Measurements from ENCODE around the gene RNASET2. TPM values are rescaled to one million over a fixed set of nuclear protein-coding genes. Genes with fewer than 3 reads are reported as not detected.

The RNASET2 gene, protein sequence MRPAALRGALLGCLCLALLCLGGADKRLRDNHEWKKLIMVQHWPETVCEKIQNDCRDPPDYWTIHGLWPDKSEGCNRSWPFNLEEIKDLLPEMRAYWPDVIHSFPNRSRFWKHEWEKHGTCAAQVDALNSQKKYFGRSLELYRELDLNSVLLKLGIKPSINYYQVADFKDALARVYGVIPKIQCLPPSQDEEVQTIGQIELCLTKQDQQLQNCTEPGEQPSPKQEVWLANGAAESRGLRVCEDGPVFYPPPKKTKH
- total RNA-seq = 99.5 TPM in 2 replicates

DNA sequence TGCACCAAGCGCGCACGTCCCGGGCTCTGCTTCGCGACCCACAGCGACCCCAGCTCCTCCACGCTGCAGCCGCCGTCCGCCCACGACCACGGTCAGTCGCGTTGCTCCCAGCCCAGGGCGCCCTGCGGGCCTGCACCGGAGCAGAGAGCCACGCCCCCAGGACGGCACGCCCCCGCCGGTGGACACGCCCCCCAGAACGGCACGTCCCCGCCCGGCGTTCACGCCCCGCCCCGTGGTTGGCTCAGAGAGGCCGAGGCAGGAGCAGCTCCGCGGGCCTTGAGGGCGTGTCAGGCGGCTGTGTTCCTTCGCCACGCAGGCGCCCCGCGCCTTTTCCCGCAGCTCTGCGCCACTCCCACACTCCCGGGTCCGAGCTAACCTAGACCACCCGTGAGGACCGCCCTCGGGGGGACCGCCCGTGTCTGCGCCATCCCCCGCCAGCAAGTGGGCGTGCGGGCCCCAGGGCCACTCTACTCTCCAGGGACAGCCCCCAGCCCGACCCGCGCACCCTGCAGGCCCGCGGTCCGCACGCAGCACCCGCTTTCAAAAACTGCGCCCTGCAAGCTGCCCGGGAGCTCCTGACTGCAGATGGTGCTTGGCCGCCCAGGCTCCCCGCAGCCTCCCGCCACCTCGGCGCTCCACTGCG lies at the start of gene RNASET2:
Gene RNASET2, minus strand, starts transcription at position 107 of the 643 bp plus-strand sequence. CDS start 368 bp downstream, outside the sequence.
- DNase-seq (ENCODE audit: low spot score) = peak; percentile 98
- H3K27me3 Mint-ChIP-seq (ENCODE audit: insufficient read depth) = no peaks in the 10 kb centered on the region
- H3K36me3 Mint-ChIP-seq (ENCODE audit: low read depth) = peaks cover 15% of the 10 kb centered on the region
- H3K4me1 Mint-ChIP-seq (ENCODE audit: low read depth) = peaks cover 74% of the 10 kb centered on the region
- intact Hi-C loops (cut with micrococcal nuclease) = loop anchor here (1.0 to 5.0 kb wide), 3 partner anchors 43 to 574 kb away; partner anchors contain the start of genes CEP43 and MPC1
- no peaks in the 10 kb centered on the region for H3K9me3 Mint-ChIP-seq
- peak within 1 kb of the TSS; percentile 92 for H3K4me3 Mint-ChIP-seq
- H3K27ac Mint-ChIP-seq = peak within 1 kb of the TSS; percentile 91

DNA sequence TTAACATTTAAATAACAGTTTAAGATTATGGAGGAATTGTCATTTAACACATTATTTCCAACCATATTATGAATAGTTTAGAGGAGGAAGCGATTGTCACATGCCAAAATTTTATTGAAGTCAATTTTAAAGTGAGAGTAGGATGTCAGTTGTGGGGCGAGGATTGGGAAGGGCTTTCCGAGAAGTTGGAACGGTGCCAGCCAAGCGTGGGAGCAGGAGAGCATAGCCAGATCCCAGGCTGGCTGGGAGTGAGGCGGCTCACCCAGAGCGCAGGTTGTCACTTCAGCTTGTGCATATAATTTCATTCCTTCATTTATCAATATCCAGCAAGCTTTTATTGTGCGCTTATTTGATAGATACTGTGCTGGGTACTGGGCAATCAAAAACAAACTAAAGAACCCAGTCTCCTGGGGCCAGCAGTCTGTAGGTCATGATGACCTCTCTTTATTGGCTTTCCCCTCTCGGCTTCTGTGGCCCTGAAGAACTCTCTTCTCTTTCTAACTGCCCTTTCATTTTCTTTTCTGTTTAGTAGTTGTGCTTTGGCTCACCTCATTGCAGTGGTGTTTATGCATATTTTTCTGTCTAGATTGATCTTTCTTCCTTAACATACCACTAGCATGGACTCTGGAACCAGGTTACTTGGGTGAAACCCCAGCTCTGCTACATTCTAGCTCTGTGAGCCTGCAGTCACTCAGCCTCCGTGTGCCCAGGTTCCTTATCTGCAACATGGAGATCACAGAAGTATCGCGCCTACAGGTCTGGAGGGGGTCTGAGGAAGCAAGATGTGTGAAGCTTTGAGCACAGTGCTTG lies 49.2 kb upstream of the RNASET2 start:
- no peak overlapping the region for H3K27ac Mint-ChIP-seq
- no peak overlapping the region for H3K4me3 Mint-ChIP-seq
- H3K4me1 Mint-ChIP-seq (ENCODE audit: low read depth) = peaks cover 15% of the 10 kb centered on the region
- H3K9me3 Mint-ChIP-seq = no peaks in the 10 kb centered on the region
- DNase-seq (ENCODE audit: low spot score) = no peak
- intact Hi-C loops (cut with micrococcal nuclease) = no loop called here
- H3K27me3 Mint-ChIP-seq (ENCODE audit: insufficient read depth) = no peaks in the 10 kb centered on the region
- peaks cover 38% of the 10 kb centered on the region for H3K36me3 Mint-ChIP-seq (ENCODE audit: low read depth)

DNA sequence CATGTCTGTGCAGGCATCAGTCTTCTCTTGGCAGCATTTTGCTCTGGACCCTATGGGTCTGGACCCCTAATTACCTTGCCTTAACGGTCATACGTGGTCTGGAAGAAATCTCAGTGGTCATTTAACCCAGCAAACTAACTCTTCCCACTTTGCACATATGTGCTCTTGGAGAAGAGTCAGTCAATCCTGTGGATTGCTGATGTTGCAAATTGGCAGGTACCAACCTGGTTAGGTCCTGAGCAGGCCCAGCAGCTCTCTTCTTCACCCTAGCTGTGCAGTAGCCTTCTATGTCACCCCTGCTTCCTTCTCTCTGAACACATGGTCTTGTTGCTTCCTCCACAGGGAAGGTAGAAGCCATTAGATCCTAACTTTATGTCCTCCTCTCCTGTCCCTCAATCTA lies 44.4 kb upstream of the RNASET2 start:
- DNase-seq (ENCODE audit: low spot score) = no peak
- no peaks in the 10 kb centered on the region for H3K27me3 Mint-ChIP-seq (ENCODE audit: insufficient read depth)
- intact Hi-C loops (cut with micrococcal nuclease) = no loop called here
- H3K9me3 Mint-ChIP-seq = no peaks in the 10 kb centered on the region
- peaks cover 21% of the 10 kb centered on the region for H3K36me3 Mint-ChIP-seq (ENCODE audit: low read depth)
- H3K4me1 Mint-ChIP-seq (ENCODE audit: low read depth) = peaks cover 31% of the 10 kb centered on the region
- no peak overlapping the region for H3K27ac Mint-ChIP-seq
- H3K4me3 Mint-ChIP-seq = peak overlapping the region; percentile 90

DNA sequence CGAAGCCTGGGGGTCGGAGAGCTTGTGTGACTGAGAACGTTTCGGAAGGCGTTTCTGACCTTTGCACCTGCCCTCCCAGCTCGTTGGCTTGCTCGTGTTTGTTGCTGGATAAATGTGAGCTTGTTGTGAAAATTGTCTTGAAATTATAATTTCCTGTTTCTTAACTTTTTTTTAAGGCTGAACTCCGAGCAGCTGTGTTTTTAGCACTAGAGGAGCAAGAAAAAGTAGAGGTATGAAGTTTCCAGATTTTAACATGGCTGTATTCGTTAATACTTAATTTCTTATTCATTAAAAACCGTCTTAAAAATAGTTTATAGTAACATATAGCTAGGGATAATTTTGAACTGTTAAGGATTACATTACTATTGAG lies 43.5 kb upstream of the RNASET2 start:
- Mint-ChIP-seq H3K27me3 (ENCODE audit: insufficient read depth) (no peaks in the 10 kb centered on the region), H3K27ac (peak overlapping the region; percentile 74), H3K9me3 (no peaks in the 10 kb centered on the region), H3K4me3 (peak overlapping the region; percentile 90), H3K36me3 (ENCODE audit: low read depth) (peaks cover 18% of the 10 kb centered on the region), H3K4me1 (ENCODE audit: low read depth) (peaks cover 31% of the 10 kb centered on the region)
- DNase-seq (ENCODE audit: low spot score) = no peak
- intact Hi-C loops (cut with micrococcal nuclease) = loop anchor here (1.0 to 5.0 kb wide), 11 partner anchors 11 to 617 kb away; partner anchors contain the start of genes MPC1, RNASET2 and RPS6KA2

DNA sequence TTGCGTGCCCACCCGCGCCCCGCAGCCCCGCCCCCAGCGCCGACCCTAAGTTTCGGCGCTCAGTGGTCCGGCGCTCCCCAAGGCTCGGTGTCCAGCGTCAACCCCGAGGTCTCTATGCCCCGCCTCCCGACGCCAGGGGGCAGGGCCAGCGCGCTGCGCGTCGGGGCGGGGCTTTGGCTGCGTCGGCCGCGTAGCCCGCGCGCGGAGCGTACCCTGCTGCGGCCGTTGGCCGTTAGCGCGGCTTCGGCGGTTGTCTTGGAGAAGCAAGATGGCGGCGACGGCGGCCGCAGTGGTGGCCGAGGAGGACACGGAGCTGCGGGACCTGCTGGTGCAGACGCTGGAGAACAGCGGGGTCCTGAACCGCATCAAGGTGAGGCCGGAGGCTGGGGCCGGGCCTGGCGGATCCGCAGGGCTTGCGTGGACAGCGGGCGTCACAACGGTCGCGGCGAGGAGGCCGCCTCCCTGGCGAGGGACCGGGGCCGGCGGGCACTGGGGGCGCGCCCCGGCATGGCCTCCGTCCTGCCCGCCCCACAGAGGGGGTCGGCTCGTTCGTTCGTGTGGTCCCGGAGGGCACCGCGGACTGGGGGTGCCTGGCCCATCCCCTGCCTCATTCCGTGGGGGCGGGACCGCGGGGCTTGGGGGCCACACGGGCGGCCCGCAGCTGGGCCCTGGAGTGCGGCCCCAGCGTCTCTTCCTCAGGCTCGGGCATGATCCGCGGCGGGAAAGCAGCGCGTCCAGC lies 43.0 kb upstream of the RNASET2 start, which contains the start of gene CEP43:
Gene CEP43, plus strand, starts transcription at position 253 of the 739 bp plus-strand sequence. Its CDS starts 16 bp downstream, at position 269.
- intact Hi-C loops (cut with micrococcal nuclease) = loop anchor here (1.0 to 5.0 kb wide), 11 partner anchors 10 to 617 kb away; partner anchors contain the start of genes MPC1, RNASET2 and RPS6KA2
- Mint-ChIP-seq H3K27me3 (ENCODE audit: insufficient read depth) (no peaks in the 10 kb centered on the region), H3K4me1 (ENCODE audit: low read depth) (peaks cover 31% of the 10 kb centered on the region), H3K36me3 (ENCODE audit: low read depth) (peaks cover 20% of the 10 kb centered on the region), H3K4me3 (peak within 1 kb of the TSS; percentile 90), H3K9me3 (no peaks in the 10 kb centered on the region), H3K27ac (peak within 1 kb of the TSS; percentile 80)
- DNase-seq (ENCODE audit: low spot score) = peak; percentile 88

DNA sequence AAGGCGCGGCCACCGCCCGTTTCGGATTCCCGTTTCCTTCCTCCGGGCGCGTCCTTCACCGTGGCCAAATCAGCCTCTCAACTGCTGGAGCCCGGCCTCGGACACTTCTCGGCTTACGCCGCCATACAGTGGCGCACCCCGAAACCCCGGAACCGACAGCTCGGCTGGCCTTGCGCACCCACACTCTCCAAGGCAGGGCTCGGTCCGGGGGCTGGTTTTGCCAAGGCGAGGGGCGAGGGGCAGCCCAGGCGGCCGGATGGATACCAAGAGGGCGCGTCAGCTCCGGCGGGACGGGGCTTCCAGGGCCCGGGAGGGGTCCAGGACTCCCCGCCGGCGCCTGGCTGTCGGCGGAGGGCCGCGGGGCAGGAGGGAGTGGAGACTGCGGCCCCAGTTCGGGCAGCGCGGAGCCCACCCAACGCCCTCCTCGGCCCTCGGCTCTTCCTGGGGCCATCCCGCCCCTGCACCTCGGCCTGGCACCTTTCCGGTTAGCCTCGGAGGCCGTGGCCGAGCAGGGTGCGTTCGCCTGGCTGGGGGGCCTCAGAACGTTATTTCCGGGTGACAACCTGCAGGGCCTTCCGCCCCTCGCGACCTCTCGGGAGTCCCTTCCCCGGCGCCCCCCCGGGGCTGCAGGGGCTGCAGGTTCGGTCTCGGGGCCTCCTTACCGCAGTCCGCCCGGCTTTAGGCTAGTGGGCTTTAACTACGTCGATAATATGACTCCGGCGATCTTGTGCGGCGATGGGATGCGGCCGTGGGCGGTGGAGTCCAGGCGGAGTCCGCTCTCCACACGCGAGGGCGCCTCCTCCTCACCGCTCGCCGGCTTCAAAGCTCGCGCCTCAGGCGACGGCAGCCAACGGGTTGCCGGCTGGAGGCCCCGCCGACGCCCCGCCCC lies 42.1 kb upstream of the RNASET2 start:
- Mint-ChIP-seq H3K27me3 (ENCODE audit: insufficient read depth) (no peaks in the 10 kb centered on the region), H3K36me3 (ENCODE audit: low read depth) (peaks cover 22% of the 10 kb centered on the region), H3K27ac (peak overlapping the region; percentile 80), H3K9me3 (no peaks in the 10 kb centered on the region), H3K4me3 (peak overlapping the region; percentile 86), H3K4me1 (ENCODE audit: low read depth) (peaks cover 35% of the 10 kb centered on the region)
- DNase-seq (ENCODE audit: low spot score) = peak; percentile 26
- intact Hi-C loops (cut with micrococcal nuclease) = loop anchor here (1.0 to 5.0 kb wide), 11 partner anchors 9 to 616 kb away; partner anchors contain the start of genes MPC1, RNASET2 and RPS6KA2

DNA sequence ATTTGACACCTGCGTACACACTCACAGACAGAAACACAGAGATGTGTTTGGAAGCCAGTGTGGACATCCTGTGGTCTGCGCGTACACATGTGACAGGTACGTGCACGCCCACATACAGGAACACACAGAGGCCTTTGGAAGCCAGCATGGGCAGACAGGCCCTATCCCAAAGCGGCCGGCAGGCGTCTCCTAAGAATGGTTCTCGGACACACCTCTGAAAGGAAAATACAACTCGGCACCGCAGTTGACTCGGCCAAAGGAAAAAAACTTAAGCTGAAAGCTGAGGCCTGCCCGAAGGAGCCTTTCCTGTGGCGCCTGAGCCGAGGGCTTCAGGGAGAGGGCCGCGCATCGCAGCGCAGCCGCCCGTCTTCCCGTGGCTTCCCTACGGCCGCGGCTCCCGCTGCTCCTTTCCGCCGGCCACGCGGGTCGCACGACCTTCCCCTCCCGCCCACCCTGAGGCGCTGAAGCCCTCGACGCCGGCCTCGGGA lies 41.5 kb upstream of the RNASET2 start:
- peaks cover 36% of the 10 kb centered on the region for H3K4me1 Mint-ChIP-seq (ENCODE audit: low read depth)
- H3K9me3 Mint-ChIP-seq = no peaks in the 10 kb centered on the region
- H3K27ac Mint-ChIP-seq = peak overlapping the region; percentile 56
- H3K4me3 Mint-ChIP-seq = peak overlapping the region; percentile 84
- peak; percentile 39 for DNase-seq (ENCODE audit: low spot score)
- intact Hi-C loops (cut with micrococcal nuclease) = loop anchor here (2.0 to 5.0 kb wide), 6 partner anchors 55 to 615 kb away; partner anchors contain the start of gene MPC1
- peaks cover 23% of the 10 kb centered on the region for H3K36me3 Mint-ChIP-seq (ENCODE audit: low read depth)
- H3K27me3 Mint-ChIP-seq (ENCODE audit: insufficient read depth) = no peaks in the 10 kb centered on the region

DNA sequence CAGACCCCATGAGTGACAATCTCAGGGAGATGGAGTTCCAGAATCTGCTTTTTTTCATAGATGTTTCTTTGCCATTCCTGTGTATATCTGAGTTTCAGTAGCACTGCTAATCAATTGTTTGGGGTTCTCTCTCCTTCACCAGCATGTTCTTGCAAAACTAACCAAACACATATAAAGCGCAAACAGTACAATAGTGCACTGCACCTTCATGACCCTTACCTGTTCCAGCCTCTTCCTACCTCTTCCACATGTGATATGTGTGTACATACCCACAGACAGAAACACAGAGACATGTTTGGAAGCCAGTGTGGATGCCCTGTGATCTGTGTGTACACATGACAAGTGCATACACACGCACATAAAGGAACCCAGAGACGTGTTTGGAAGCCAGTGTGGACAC lies 41.0 kb upstream of the RNASET2 start:
- Mint-ChIP-seq H3K27ac (peak overlapping the region; percentile 56), H3K4me1 (ENCODE audit: low read depth) (peaks cover 36% of the 10 kb centered on the region), H3K9me3 (no peaks in the 10 kb centered on the region), H3K36me3 (ENCODE audit: low read depth) (peaks cover 26% of the 10 kb centered on the region), H3K27me3 (ENCODE audit: insufficient read depth) (no peaks in the 10 kb centered on the region), H3K4me3 (peak overlapping the region; percentile 84)
- no peak for DNase-seq (ENCODE audit: low spot score)
- intact Hi-C loops (cut with micrococcal nuclease) = loop anchor here (5.0 kb wide), 2 partner anchors 135 to 145 kb away; no protein-coding TSS in a partner anchor

DNA sequence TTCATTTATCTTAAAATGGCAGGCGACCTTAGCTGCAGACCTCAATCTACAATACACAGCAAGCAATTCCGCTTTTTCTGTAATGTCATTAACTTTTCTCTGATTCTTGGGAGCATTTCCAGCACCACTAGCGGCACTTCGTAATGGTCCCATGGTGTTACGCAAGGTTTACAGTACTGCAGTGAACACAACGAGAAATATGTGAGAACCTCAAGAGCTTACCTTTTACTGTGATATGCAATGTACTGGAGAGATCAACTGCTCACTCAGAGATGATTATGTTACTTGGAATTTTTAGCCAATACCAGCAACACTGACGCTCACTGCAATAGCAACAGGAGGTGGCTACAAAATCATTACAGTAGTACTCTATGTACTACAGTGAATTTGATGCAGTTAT lies 40.1 kb upstream of the RNASET2 start:
- no peaks in the 10 kb centered on the region for H3K9me3 Mint-ChIP-seq

DNA sequence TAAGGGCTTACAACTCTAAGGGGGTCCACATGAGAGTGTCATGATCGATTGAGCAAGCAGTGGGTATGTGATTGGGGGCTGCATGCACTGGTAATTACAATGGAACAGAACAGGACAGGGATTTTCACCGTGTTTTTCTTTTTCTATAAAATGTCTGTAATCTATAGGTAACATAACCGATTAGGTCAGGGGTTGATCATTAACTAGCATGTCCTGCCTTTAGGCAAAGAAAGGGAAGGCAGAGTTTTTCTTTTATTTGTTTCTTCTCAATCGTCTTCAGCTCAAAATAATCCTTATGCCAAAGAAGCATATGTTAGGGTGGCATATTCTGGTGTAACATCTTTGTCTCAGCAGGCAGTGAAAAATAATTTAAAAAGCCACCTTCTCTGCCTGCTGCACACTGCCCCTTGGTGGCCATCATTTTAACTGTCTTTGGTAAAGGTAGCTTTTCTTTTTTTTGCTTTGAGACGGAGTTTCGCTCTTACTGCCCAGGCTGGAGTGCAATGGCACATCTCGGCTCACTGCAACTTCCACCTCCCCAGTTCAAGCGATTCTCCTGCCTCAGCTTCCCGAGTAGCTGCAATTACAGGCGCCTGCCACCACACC lies 33.2 kb upstream of the RNASET2 start:
- Mint-ChIP-seq H3K36me3 (ENCODE audit: low read depth) (peaks cover 17% of the 10 kb centered on the region), H3K4me3 (no peak overlapping the region), H3K27ac (no peak overlapping the region), H3K9me3 (no peaks in the 10 kb centered on the region), H3K27me3 (ENCODE audit: insufficient read depth) (peaks cover 1% of the 10 kb centered on the region), H3K4me1 (ENCODE audit: low read depth) (peaks cover 46% of the 10 kb centered on the region)
- intact Hi-C loops (cut with micrococcal nuclease) = loop anchor here (1.0 to 5.0 kb wide), 6 partner anchors 10 to 214 kb away; partner anchors contain the start of gene CEP43
- peak; percentile 39 for DNase-seq (ENCODE audit: low spot score)

More for the DNA sequence above, 40.1 kb upstream of the RNASET2 start:
- peaks cover 24% of the 10 kb centered on the region for H3K36me3 Mint-ChIP-seq (ENCODE audit: low read depth)
- no peak overlapping the region for H3K27ac Mint-ChIP-seq
- H3K4me1 Mint-ChIP-seq (ENCODE audit: low read depth) = peaks cover 33% of the 10 kb centered on the region
- intact Hi-C loops (cut with micrococcal nuclease) = loop anchor here (5.0 kb wide), 2 partner anchors 134 to 146 kb away; no protein-coding TSS in a partner anchor
- no peaks in the 10 kb centered on the region for H3K27me3 Mint-ChIP-seq (ENCODE audit: insufficient read depth)
- H3K4me3 Mint-ChIP-seq = peak overlapping the region; percentile 23
- DNase-seq (ENCODE audit: low spot score) = no peak

Measured in activated T-helper 1 cell treated with anti-CD3 and anti-CD28 coated beads, Interleukin-12 subunit alpha, Interleukin-12 subunit beta, Interleukin-2, Interleukin-4 antibody, amounts not matched to agents 30 ng/mL and 10 ng/mL and 1 ng/mL, durations not matched to agents 14 hours and 24 hours and 36 hours (primary cell).